Pancreas (tissue), 10 donors: ENCODE data around the gene TTC39C. TPM values are rescaled to one million over a fixed set of nuclear protein-coding genes. Genes with fewer than 3 reads are reported as not detected.

Experiments used
- ATAC-seq, 4 donors: fragments of 200-7000 bp; cut with Tn5 transposase; one replicate each; pipeline versions ENCODE4 v1.8.0 to v1.9.1; 2020; ENCODE audit warnings: mild to moderate bottlenecking in 4 of 4, moderate library complexity in 4 of 4
- DNase-seq, 6 donors: peaks; one replicate each; pipeline ENCODE4 v3.0.0-alpha.2; 2020
- FAIRE-seq: peaks from 2 replicates; lab custom pipeline; 2012; peaks lifted over from hg19 to GRCh38; lab: Jason Lieb, UNC
- H3K27ac ChIP-seq, 4 donors: fragments of 200-600 bp; sonication (generic); 1 replicate in 3 of 4; 2 replicates in 1 of 4; pipeline versions ENCODE4 v1.5.0 to v1.8.0; 2020
- H3K27me3 ChIP-seq, 4 donors: fragments of 200-600 bp; one replicate each; pipeline ENCODE4 v1.8.0; 2021
- H3K36me3 ChIP-seq, 3 donors: fragments of 200-600 bp; sonication (generic) in 1 of 3; one replicate each; pipeline versions ENCODE4 v1.5.0 to v1.8.0; 2020 to 2021
- H3K4me1 ChIP-seq, 3 donors: fragments of 200-600 bp; one replicate each; pipeline ENCODE4 v1.8.0; 2021
- H3K4me3 ChIP-seq, 4 donors: fragments of 200-600 bp; sonication (generic) in 2 of 4; one replicate each; pipeline versions ENCODE4 v1.5.0 to v1.8.0; 2020 to 2021
- H3K9me3 ChIP-seq, 4 donors: fragments of 200-600 bp; one replicate each; pipeline ENCODE4 v1.8.0; 2021
- CTCF ChIP-seq, 4 donors: fragments of 200-600 bp; sonication (generic) in 3 of 4; IDR thresholded peaks; one replicate each; pipeline versions ENCODE4 v1.5.0 to v1.8.0; 2021; ENCODE audit warnings: antibody characterized with exemption in 4 of 4
- WGBS, 2 donors: extraction: QIAGEN DNeasy Blood & Tissue Kit; methylation state at CpG; one replicate each; pipeline ENCODE4 v1.1.7; 2013; 5-methylcytosine and 5-hydroxymethylcytosine counted together
- intact Hi-C, 3 donors: fragments of 100-400 bp; cut with DNase I; formaldehyde crosslinking; loops; one replicate each; pipeline versions ENCODE4 v1.11.1 to v1.14.2; 2022
- polyA plus RNA-seq, 2 donors: library from polyadenylated mRNA; stranded (reverse); fragments of 200-250 nt; gene quantifications; one replicate each; pipeline ENCODE4 v1.2.3, GENCODE V29; 2013
- total RNA-seq, 6 donors: library from RNA; stranded (reverse); fragmentation: NEBNext Ultra II Directional in 4 of 6; extraction: Animal tissue kit (Norgen Biotek cat#: 25700) in 4 of 6; gene quantifications; one replicate each; pipeline versions ENCODE4 v1.2.1 to v1.2.4, GENCODE V29; 2021 to 2023
- donor health status: healthy with polysubstance abuse.
- donor health status: DM: no; HTN: no; CAD: no; lungs with moderate emphysema.
- donor health status: DM: no; HTN: no; CAD: no.
- donor health status: control.
- donor health status: control.
- donor health status: Bipolar disorder and iron deficiency.
- donor health status: DM: yes; HTN: yes; CAD: no.
- donor health status: DM: no; HTN: no; CAD: no.
- donor health status: DM: no; HTN: no; CAD: no.
- donor health status: DM: yes; HTN: yes; CAD: no.

Gene TTC39C
- total and polyA plus RNA-seq, 8 donors = 10.1 to 27.1 (median 14.2) TPM

GRCh38 chr18:24161304-24161703 is 146.8 kb downstream of the TTC39C start:
- no peak for TF ChIP-seq CTCF (IDR thresholded peaks at IDR 0.05)
- peak; percentile 43 to 81 (median 55) for ATAC-seq
- peaks cover 0 to 6% (median 0%) of the 10 kb centered on the region in 3 donors for H3K4me1 ChIP-seq
- no peak for DNase-seq
- no peak for FAIRE-seq
- H3K4me3 ChIP-seq = no peak overlapping the region
- no peaks in the 10 kb centered on the region for H3K27me3 ChIP-seq
- H3K27ac ChIP-seq = no peak overlapping the region
- 33 to 35% methylated on average over 2 of the region's 2 CpGs for WGBS, 2 donors
- intact Hi-C loops = no loop called here
- peaks cover 0 to 13% (median 0%) of the 10 kb centered on the region in 3 donors for H3K36me3 ChIP-seq
- H3K9me3 ChIP-seq = no peaks in the 10 kb centered on the region

GRCh38 chr18:24168496-24168895 is 153.9 kb downstream of the TTC39C start:
- Histone ChIP-seq H3K9me3 (no peaks in the 10 kb centered on the region), H3K27ac (no peak overlapping the region), H3K36me3 (peaks cover 0 to 13% (median 0%) of the 10 kb centered on the region in 3 donors), H3K4me1 (no peaks in the 10 kb centered on the region), H3K4me3 (no peak overlapping the region), H3K27me3 (no peaks in the 10 kb centered on the region)
- DNase-seq (no peak), FAIRE-seq (no peak), ATAC-seq (no peak)
- intact Hi-C loops = no loop called here
- no peak for TF ChIP-seq CTCF (IDR thresholded peaks at IDR 0.05)
- WGBS, 2 donors = 91 to 93% methylated on average over 7 of the region's 7 CpGs

- DNase-seq = no peak
- ATAC-seq = no peak
- H3K27ac ChIP-seq = no peak overlapping the region
- H3K27me3 ChIP-seq = no peaks in the 10 kb centered on the region
- peaks cover 0 to 4% (median 0%) of the 10 kb centered on the region in 3 donors for H3K36me3 ChIP-seq
- intact Hi-C loops = no loop called here
- H3K4me1 ChIP-seq = no peaks in the 10 kb centered on the region
- no peak overlapping the region for H3K4me3 ChIP-seq
- no peak for FAIRE-seq
- H3K9me3 ChIP-seq = no peaks in the 10 kb centered on the region
- TF ChIP-seq CTCF (IDR thresholded peaks at IDR 0.05) = no peak
- WGBS, 2 donors = 41 to 54% methylated on average over 8 of the region's 8 CpGs
These were observed 155.8 kb downstream of the TTC39C start for GRCh38 chr18:24170360-24170759.

GRCh38 chr18:24173997-24174396 is 159.4 kb downstream of the TTC39C start:
- DNase-seq (no peak), ATAC-seq (no peak), FAIRE-seq (no peak)
- no peaks in the 10 kb centered on the region for H3K27me3 ChIP-seq
- H3K27ac ChIP-seq = no peak overlapping the region
- H3K4me3 ChIP-seq = no peak overlapping the region
- intact Hi-C loops = no loop called here
- TF ChIP-seq CTCF (IDR thresholded peaks at IDR 0.05) = no peak
- no peaks in the 10 kb centered on the region for H3K4me1 ChIP-seq
- 86 to 91% methylated on average over 3 of the region's 3 CpGs for WGBS, 2 donors
- H3K36me3 ChIP-seq = no peaks in the 10 kb centered on the region
- no peaks in the 10 kb centered on the region for H3K9me3 ChIP-seq

GRCh38 chr18:24176727-24177416 is 162.3 kb downstream of the TTC39C start:
- no peak overlapping the region for H3K4me3 ChIP-seq
- intact Hi-C loops = no loop called here
- no peaks in the 10 kb centered on the region for H3K4me1 ChIP-seq
- H3K27me3 ChIP-seq = no peaks in the 10 kb centered on the region
- TF ChIP-seq CTCF (IDR thresholded peaks at IDR 0.05) = peak; percentile 40 to 63 (median 49)
- H3K9me3 ChIP-seq = no peaks in the 10 kb centered on the region
- 67 to 68% methylated on average over 7 of the region's 7 CpGs for WGBS, 2 donors
- H3K36me3 ChIP-seq = no peaks in the 10 kb centered on the region
- peak; percentile 56 to 85 (median 81) for ATAC-seq
- no peak overlapping the region for H3K27ac ChIP-seq
- no peak for FAIRE-seq
- peak in 5 of 6 donors; percentile 22 to 76 (median 55) for DNase-seq
